NCI-H226 (cell line): ENCODE measurements around the gene LEFTY1.
"Not testable (repeated sequence)": the region's sequence is repeated elsewhere in the genome, so short reads cannot be mapped to it uniquely, and the experiment has no call there.

Experiments
- DNase-seq: peaks from one replicate; pipeline ENCODE4 v3.0.0-alpha.2; 2015

LEFTY1 gene

DNA sequence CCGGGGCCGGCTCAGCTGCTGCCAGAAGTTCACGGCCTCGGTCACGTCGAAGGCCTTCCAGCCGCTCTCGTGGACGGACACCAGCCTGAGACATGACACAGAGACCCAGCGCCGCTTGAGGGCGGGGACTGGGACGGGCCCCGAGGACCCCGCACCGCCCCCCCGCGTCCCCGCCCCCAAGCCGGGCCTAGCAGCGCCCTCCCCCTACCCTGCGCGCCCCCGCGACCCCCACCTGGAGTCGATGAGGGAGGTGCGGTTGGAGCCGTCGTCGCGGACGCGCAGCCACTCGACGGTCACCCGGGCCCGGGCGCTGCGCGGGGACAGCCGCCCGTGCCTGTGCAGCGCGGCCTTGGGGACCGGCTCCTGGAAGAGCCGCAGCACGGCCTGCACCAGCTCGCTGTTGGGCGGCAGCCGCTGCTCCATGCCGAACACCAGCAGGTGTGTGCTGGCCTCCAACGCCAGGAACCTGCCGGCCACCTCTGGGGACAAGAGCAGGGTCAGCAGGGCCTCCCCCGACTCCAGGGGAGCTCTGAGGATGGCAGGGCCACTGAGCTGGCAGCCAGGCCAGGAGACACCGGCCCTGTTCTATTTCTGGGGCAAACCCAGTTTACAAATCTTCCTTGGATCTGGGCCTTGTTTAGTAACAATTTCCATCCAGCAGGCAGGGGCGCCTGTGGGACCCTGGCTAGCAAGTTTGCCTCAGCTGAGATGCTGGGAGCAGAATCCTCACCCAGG is 1.2 kb downstream of the LEFTY1 start:
- not testable (repeated sequence) for DNase-seq

DNA sequence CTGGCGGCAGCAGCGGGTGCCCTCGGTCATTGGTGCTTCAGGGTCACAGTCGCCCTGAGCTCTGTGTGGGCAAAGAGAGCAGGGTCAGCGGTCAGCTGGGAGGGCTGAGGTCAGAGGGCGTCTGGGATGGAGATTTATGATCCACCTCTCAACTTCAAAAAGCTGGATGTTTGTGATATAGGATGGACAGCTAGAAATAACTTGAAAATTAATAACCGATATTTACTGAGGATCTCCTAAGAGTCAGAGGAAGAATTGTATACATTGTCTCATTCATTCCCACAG is 2.0 kb downstream of the LEFTY1 start:
- no peak for DNase-seq

DNA sequence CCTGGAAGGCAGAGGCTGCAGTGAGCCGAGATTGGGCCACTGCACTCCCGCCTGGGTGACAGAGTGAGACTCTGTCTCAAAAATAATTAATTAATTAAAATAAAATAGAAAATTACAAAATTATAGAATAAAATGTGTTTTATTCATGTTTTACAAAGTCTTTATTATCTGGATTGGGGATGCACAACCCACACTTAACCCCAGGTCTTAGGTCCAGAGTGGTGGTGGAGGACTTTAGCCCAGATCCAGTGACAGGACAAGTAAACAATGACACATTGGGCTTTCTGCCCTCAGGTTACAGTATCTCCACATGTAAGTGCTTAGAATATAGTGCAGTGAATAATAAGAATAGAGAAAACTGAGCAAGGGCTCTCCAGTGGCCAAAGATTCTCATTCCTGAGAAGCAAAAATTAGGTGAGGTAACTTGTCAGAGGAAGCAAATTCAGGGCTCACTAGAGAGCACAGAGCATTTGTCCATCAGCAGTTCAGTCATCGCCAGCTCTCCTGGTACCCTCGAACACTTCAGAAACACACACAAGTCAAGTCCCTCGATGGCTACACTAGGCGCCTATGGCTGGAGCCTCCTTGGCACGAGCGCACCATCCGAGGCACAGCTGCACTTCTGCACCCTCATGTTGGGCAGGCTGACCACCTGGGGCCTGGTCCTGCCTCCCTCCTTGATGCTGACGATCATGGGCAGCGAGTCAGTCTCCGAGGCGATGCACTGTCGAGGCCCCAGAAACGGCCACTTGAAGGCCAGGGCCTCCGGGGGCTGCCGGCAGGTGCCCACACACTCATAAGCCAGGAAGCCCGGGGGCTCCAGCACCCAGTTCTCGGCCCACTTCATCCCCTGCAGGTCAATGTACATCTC is 2.6 kb downstream of the LEFTY1 start:
- no peak for DNase-seq

DNA sequence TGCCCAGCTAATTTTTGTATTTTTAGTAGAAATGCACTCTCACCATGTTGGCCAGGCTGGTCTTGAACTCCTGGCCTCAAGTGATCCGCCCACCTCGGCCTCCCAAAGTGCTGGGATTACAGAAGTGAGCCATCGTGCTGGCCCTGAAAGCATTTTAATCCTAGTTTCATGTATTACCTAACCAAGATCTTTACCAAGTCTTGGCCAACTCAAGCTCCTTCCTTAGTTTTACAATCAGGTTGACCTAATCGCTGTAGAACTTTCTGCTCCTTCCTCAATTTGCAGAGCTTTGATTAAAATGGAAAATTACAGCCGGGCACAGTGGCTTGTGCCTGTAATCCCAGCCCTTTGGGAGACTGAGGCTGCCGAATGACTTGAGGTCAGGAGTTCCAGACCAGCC is 3.6 kb downstream of the LEFTY1 start:
- DNase-seq = no peak

DNA sequence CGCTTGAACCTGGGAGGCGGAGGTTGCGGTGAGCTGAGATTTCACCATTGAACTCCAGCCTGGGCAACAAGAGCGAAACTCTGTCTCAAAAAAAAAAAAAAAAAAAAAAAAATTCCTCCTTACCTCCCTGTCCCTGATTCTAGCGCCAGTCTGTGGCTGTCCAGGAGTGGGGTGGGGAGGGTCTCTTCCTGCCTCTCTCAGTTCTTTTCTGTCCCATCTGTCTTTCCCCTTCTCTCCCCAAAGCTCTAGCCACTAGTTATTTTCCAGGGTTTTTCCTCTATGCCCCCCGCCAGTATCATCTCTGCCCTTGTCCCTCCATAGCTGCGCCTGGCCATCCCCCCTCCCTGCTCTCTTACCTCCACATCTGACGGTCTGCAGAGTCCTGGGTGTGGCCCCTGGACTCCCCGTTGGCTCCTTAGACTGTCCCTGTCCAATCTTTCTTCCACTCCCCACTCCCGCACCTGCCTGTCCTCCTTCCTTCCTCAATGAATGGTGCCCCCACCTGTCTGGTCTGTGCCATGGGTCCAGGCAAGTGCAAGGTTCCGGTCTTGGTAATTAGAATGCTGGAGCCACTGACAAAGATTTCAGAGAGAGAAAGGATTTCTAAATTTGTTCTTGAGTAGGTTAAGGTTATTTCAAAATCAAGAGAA is 5.2 kb downstream of the LEFTY1 start:
- DNase-seq = no peak

DNA sequence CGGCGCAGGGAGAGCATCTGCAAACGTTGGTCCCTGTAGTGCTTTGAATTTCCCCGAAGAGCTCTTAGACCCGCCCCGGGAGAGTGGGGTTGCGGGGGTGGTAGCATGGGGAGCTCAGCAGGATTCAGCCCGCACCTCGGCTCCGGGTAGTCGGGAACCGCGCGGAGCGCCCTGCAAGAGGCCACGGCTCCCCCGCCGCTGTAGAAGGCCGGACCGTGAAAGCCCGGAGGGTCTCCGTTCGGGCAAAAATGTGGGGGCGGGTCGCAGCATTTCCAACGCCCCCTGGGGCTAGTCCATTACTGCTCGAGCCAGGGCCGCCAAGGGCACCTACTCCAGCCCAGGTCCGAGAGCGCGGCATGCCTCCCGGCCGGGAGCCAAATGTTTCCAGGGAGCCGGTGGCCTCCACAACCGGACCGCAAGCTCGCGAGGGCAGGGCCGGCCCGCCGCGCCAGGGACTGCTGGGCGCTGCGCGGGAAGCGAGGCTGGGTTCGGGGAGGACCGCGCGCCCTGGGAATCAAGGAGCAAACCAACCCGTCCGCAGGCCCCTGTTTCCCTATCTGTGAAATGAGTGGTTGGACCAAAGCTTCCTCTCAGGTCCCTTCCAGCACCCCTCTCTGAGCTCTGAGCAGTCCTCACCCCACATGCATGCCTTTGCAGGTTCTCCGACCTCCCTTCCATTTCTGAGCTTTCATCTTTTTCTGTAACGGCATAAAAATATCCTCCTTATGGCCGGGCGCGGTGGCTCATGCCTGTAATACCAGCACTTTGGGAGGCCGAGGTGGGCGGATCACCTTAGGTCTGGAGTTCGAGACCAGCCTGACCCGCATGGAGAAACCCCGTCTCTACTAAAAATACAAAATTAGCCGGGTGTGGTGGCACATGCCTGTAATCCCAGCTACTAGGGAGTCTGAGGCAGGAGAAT is 6.0 kb downstream of the LEFTY1 start:
- DNase-seq = peak; percentile 33

DNA sequence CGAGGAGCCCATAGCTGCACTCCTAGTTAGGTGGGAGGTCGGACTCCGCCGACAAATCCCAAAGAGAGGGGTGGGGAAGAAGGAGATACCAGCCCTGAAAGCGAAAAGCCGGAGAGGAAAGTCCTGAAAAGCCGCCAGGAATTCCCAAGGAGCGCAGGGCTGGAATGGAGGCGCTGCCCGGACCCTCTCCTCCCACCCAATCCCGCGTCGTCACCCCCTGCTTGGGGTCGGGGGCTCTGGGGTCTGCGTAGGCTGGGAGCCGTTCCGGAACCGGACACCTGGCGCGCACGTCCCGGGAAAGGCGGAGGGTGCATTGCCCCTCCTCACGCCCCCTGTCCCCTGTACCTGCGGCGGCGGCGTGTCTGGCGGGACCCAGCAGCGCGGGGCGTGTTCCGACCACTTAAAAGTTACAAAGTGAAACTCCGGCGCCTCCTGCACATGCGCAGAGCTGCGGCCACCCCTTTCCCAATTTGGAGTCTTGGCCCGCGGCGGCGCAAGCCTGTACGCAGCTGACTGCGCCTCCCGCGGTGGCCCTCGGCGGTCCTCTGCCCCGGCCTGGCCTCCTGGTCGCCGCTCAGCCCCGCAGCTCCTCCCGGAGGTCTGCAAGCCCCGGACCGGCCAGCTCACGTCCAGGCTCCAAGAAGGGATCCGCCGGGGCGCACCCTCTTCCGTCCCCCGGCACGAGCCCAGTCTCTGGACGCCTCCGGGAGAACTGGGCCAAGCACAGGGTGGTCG is 6.8 kb downstream of the LEFTY1 start, which contains the start of gene TMEM63A:
Gene TMEM63A, minus strand, starts transcription at position 422 of the 735 bp plus-strand sequence. CDS start 4,800 bp downstream, outside the sequence.
- DNase-seq = peak; percentile 48

DNA sequence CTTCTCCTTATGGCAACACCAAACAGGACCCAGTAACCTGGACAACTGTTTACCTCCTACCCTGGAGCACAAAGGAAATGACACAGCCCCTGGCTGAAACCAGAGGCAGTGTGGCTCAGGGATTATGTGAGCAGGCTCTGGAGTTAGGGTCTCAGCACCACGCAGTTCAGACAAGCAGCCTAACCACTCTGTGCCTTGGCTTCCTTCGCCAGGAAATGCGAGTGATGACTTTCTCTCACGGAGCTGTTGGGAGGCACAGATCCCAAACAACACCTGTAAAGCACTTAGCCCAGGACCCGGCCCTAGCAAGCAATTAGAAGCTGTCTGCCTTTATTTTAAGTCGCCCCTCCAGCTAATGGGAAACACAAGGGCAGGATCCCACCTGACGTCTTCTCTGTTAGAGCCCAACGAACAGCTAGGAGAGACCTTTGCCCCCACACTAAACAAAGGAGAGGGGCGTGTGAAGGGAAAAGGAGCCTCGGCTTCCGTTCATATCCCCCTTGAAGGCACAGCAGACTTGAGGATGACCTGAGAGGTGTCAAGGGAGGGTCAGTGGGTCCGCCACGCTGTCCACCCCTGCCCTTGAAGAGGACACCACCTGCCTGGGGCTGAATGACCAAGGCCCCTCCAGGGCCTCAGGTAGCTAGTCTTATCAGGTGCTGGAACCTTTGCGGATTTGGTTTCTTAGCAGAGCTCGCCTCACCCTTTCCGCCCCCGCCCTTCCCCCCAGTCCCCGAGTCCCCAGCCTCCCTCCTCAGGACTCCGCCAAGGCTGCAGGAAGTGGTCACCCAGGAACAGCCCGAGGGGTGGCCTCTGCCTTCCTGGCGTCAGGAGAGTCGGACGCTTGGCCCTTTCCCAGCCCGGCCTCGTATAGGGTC is 7.6 kb downstream of the LEFTY1 start:
- no peak for DNase-seq

DNA sequence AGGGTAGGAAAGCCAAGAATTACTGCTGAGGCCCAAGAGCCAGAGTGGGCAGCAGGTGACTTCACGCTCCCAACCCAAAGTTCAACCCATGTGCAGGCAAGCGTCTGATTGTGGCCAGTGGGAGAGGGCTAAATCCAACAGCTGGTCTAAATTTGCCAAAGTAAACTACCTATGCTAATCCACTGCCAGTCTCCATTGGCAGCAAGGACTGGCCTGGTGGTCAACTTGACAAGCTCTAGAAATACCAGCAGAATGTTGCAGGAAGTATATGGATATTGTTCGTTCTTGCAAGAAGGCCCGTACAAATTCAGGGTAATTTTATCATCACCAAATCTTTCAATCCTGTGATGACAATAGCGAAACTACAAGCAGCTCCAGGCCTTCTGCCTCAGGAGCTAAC is 8.3 kb downstream of the LEFTY1 start:
- no peak for DNase-seq

DNA sequence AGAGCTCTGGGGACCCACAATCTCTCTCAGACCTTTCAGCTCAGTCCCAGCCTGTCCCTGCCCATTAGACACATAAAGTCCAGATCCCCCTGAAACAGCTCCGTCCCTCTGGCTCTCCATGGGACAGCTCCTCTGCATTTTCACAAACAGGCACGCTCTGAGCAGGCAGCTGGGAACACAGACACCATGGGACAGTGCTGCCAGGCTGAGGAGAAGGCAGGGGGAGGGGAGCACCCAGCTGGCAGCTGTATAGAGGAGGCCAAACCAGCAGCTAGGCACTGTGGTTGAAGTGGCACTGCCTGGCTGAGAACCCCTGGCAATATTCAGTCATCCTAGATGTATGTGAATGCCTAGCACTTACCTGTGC is 8.7 kb downstream of the LEFTY1 start:
- no peak for DNase-seq

DNA sequence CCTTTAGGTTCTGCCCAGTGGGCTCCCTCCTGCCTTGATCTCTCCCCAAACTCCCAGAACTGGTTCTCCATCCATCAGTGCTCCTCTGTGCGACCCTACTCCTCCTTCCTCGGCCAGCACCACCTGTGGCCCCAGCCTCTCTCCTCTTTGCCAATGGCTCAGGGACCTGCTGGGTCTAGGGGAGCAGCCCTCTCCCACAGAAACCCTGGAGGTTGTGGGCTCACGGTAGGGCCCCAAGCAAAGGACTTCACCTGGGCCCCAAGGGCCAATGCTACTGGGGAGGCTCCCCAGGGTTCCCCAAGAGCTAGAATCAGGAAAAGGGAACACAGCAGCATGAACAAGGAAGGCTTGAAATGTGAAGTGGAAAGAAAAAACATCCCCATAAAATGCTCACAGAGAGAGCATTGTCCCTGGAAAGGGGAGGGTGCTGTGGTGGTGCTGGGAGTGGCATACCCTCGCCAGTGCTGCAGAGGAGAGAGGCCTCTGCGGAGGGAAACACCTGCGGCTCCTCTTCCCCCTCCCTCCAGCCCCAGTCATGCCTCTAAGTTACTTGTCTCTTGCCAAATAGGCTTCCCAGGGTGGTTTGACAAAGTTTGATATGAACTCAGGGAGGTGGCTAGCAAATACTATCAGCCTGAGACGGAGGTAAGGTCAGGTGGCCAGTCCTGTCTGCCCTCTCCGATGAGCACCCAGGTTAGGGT is 9.3 kb downstream of the LEFTY1 start:
- no peak for DNase-seq

DNA sequence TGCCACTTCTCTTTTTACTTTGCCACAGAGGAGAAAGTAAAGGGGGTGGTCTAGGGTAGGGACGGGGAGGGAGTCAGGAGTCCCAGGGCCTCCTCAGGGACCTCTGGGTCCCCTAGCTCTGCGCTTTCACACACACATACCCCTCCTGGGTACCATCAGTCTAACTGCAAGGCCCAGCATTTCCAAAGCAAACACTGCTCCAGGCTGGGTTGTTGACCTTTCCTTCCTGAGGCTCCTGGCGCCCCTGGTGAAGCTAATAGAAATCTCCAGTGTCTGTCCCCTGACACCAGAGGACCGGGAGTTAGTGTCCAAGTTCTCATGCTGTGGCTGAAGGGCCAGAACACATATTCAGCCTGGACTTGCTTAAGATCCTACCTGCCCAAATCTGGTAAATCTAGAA is 10.7 kb downstream of the LEFTY1 start:
- no peak for DNase-seq

DNA sequence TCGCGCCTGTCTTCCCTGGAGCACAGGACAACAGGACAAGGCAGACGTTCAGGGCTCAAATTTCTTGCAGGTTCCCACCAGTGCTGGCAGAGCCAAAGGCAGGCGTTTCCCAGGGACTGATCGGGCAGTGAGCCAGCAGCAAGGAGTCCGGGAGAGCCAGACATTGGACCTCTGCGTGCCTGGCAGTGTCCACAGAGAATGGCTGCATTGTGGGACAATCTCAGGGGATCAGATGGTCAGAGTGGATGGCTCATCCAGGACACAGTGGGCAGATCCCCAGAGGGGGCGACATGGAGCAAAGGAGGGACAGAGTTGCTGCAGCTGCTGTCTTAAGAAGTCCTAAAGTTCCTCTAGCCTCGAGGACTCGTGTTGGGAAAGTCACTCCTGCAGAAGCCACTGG is 11.4 kb downstream of the LEFTY1 start:
- DNase-seq = no peak

DNA sequence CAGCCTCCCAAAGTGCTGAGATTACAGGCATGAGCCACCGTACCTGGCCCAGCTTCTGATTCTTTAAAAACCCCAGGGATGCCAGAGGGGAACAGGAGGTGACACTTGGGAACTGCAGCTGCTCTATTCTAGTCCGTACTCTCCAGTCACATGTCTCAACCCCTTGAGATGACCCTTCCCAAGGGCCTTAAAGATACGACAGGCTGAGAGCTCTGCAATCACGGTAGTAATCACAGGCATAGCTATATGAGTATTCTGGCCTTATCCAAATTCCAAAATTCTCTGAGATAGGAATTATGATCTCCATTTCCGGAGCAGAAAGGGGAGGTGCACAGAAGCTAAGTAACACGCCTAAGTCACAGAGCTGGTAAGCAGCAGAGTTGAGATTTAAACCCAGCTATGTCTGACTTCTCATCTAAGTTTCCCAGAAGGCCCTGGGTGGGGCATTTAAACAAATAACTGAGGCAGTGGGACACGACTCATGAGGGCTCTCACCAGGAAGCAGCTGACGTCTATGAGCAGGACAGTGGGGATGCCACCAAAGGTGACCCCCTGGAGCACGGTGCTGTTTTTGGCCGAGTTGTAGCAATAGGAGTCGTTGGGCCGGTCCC is 11.9 kb downstream of the LEFTY1 start:
- no peak for DNase-seq

DNA sequence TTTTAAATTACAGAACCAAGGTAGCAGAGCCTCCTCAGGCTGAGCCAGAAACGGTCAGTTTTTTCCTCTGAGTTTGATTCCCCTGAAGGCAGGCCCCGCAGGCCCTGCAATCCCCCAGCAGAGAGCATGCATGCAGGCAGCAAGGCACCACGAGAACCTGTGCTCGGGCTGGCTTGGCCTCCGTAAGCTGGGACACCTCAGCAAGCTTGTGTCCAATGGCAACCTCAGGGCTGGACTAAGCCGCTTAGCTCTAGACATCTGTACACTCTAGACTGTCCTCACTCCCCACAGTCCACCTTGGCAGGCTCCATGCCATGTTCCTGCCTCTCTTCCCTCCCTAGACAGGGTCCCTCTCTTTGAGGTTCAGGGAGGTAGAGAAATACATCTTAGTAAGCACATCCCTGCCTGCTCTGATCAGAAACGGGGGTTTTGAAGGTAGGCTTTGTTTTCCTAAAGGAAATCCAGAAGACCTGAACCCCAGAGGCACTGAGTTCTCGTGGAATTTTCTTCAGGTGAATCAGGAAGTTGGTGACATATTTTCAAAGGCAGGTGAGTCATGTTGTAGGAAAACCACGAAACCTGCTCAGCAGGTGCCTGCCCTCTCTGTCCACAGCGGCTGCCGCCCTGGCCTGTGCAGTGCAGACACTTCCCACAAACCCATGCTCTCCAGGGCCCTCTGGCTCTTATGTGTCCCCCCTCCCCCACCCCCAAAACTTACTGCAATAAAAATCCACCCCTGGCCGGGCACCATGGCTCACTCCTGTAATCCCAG is 13.7 kb downstream of the LEFTY1 start:
- no peak for DNase-seq

DNA sequence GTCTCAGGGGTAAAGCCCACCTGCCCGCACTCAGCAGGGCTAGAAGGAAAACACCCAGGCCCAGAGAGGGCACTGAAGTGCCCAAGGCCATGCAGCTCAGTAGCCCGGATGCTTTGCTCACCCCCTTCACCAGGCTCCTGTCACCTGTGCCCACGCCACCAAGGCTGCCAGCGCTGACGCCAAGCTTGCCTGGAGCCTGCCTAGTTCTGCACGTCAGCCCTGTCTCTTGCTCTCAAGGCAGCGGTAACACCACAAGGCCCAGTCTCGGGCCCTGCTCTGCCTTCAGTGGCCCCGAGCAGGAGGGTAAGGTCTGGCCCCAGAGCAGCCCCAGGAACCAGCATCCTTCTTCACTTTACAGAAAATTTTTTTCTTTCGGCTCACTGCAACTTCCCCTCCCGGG is 14.5 kb downstream of the LEFTY1 start:
- DNase-seq = no peak

DNA sequence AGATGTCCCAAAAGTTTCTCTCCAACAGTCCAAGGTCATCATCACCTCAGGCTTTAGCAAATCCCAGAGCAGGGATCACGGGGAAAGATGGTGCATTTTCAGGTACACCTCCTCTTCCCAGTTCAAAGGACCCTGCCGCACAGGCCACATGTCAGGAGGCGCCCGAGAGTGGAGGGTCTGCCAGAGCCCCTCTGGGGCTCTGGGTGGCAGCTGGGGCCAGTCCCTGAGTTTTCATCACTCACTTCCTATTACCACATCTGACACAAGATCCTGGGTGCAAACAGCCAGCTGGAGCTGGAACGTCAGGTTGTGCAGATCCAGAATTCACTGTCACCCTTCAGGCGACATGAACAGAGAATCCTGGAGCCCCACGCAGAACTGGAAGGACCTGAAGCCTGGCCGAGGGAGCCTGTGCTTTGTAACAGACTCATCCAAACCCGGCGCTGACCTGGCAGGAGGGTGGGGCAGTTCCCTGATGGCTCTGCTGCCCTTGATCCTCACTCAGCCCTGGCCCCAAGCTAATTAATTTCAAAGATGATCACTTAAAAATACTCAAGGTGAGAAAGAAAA is 15.6 kb downstream of the LEFTY1 start:
- no peak for DNase-seq

DNA sequence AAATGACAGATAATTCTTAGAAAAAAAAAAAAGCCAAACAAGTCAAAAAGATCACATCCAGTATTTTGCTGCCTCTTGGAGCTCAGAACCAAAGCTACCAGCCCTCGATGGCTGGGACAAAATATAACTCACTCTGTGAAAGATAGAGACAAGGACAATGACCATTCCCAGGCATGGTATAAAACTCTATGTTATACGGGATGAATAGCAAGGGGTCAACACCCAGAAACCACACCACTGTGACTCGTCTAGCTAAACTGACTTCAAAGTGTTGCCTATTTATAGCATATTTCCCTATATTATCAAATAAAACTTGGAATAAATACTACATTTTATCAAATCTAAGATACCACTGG is 16.9 kb downstream of the LEFTY1 start:
- DNase-seq = no peak
